ENCODE results near the gene NELL1. TPM values are rescaled to one million over a fixed set of nuclear protein-coding genes. Genes with fewer than 3 reads are reported as not detected.

The NELL1 gene
- total and polyA plus RNA-seq, 7 donors = 0.01 TPM; not detected in 6

DNA sequence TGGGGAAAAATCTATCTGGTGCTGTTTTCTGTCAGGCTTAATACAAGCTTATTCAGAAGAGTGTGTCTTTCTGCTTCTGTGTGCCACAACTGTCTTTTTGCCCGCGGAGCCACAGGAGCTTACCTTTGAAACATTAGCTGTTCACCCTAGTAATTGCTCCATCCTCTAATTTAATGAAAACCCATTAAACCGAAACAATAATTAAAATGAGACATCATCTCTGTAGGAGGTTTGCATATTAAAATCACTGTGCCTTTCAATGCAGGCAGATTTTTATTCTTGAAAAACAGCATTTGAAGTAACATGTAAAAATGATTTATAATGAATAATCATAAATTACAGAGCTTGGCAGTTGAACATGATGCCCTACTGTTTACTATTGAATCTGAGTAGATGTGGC, 102.3 kb downstream of the NELL1 start:
- ATAC-seq = no peak
- 64 to 72% (median 70%) methylated on average over 3 of the region's 3 CpGs for WGBS, 3 donors

DNA sequence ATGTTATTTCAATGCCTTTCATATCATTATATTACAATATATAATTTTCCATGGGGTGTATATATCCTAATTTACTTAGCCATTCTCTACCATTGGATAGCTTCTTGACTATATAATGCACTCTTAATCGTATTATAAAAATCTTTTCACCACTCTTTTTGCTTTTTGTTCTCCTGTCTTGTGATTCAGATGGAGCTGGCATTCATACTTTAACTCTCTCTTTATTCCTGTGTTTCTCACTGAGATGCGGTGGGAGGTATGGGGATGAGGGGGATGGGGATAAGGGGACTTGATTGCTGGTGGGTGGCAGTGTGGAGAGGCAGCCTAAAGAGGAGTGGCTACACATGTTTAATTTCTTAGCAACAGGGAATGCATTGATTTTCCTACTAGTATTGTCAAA, 105.9 kb downstream of the NELL1 start:
- Histone ChIP-seq H3K9me3 (no peaks in the 10 kb centered on the region), H3K4me1 (no peaks in the 10 kb centered on the region), H3K27ac (no peak overlapping the region), H3K4me3 (no peak overlapping the region), H3K36me3 (ENCODE audit: insufficient read depth in 1 of 2, low read depth in 1 of 2) (no peaks in the 10 kb centered on the region), H3K27me3 (ENCODE audit: insufficient read depth in 3 of 3, low read length in 2 of 3) (no peaks in the 10 kb centered on the region)
- intact Hi-C loops (cut with DNase I) = no loop called here
- ATAC-seq (no peak), DNase-seq (no peak)
- 67 to 73% (median 68%) methylated on average over 2 of the region's 2 CpGs for WGBS, 3 donors
- TF ChIP-seq, protein P1, sequence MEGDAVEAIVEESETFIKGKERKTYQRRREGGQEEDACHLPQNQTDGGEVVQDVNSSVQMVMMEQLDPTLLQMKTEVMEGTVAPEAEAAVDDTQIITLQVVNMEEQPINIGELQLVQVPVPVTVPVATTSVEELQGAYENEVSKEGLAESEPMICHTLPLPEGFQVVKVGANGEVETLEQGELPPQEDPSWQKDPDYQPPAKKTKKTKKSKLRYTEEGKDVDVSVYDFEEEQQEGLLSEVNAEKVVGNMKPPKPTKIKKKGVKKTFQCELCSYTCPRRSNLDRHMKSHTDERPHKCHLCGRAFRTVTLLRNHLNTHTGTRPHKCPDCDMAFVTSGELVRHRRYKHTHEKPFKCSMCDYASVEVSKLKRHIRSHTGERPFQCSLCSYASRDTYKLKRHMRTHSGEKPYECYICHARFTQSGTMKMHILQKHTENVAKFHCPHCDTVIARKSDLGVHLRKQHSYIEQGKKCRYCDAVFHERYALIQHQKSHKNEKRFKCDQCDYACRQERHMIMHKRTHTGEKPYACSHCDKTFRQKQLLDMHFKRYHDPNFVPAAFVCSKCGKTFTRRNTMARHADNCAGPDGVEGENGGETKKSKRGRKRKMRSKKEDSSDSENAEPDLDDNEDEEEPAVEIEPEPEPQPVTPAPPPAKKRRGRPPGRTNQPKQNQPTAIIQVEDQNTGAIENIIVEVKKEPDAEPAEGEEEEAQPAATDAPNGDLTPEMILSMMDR (IDR thresholded peaks at IDR 0.05) = no peak

More for the DNA sequence above, 102.3 kb downstream of the NELL1 start:
- TF ChIP-seq, protein P1 (IDR thresholded peaks at IDR 0.05) = no peak
- Histone ChIP-seq H3K27me3 (ENCODE audit: insufficient read depth in 3 of 3, low read length in 2 of 3) (no peaks in the 10 kb centered on the region), H3K36me3 (ENCODE audit: insufficient read depth in 1 of 2, low read depth in 1 of 2) (no peaks in the 10 kb centered on the region), H3K4me3 (no peak overlapping the region), H3K4me1 (no peaks in the 10 kb centered on the region), H3K27ac (no peak overlapping the region), H3K9me3 (no peaks in the 10 kb centered on the region)
- intact Hi-C loops (cut with DNase I) = no loop called here
- DNase-seq = no peak

DNA sequence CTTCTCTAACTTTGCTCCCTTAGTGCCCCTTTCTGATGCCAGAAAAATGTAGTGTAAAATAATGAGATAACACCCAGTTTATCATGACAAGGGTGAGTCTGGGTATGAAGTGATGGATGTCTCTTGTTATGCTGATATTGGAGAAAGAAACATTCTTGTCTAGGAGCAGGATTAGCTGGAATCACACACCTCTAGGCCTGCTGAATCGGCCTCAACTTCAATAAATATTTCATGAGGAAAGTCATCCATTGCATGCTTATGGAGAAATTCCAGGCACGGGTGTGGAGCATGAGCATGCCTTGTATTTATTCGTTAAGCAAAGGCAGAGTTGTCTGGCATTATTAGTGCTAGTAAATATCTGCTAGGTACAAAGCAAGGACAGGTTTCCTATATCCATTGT, 113.4 kb downstream of the NELL1 start:
- Histone ChIP-seq H3K4me3 (no peak overlapping the region), H3K9me3 (no peaks in the 10 kb centered on the region), H3K27me3 (ENCODE audit: insufficient read depth in 3 of 3, low read length in 2 of 3) (no peaks in the 10 kb centered on the region), H3K36me3 (ENCODE audit: insufficient read depth in 1 of 2, low read depth in 1 of 2) (no peaks in the 10 kb centered on the region), H3K4me1 (no peaks in the 10 kb centered on the region), H3K27ac (no peak overlapping the region)
- no peak for DNase-seq
- no peak for ATAC-seq
- WGBS, 3 donors = 60 to 69% (median 65%) methylated on average over 3 of the region's 3 CpGs
- TF ChIP-seq, protein P1 (IDR thresholded peaks at IDR 0.05) = no peak
- intact Hi-C loops (cut with DNase I) = no loop called here

DNA sequence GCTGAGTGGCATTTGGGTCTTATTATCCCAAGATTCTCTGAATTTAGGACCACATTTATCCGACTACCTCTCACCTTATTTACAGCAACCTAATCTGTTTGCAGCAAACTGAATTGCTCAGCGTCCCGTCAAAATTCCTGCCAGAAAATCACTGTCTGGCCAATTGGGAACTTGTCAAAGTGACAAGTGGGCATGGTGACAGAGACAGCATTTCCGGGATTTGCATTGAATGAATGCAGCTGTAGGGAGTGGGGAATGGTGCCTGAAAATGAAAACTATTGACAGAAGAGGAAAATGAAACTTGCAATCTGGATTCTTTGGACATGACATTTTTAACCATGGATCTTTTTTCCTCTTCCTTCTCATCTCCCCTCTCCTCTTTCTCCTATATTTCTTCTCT, 113.8 kb downstream of the NELL1 start:
- Histone ChIP-seq H3K27me3 (ENCODE audit: insufficient read depth in 3 of 3, low read length in 2 of 3) (no peaks in the 10 kb centered on the region), H3K9me3 (no peaks in the 10 kb centered on the region), H3K4me3 (no peak overlapping the region), H3K27ac (no peak overlapping the region), H3K36me3 (ENCODE audit: insufficient read depth in 1 of 2, low read depth in 1 of 2) (no peaks in the 10 kb centered on the region), H3K4me1 (no peaks in the 10 kb centered on the region)
- 61 to 72% (median 61%) methylated on average over 4 of the region's 4 CpGs for WGBS, 3 donors
- intact Hi-C loops (cut with DNase I) = no loop called here
- TF ChIP-seq, protein P1 (IDR thresholded peaks at IDR 0.05) = no peak
- no peak for ATAC-seq
- no peak for DNase-seq

DNA sequence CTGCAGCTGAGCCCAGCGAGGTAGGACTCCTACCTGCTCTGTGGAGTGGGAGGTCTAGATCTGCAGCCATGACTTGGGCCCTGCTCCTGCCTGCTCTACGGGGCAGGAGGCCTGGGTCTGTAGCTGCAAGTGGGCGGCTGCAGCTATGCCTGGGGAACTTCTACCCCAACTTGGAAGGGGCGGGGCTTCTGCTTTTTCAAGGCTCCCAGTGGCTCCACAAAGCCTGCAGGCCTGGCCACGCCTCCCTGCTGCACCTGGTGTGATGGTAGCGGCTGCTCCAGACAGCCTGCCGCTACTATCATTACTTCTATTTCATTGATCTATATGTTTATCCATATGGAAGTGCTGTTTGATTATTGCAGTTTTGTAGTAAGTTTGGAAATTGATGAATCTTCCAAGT, 121.2 kb downstream of the NELL1 start:
- no peak for ATAC-seq
- H3K4me3 ChIP-seq = no peak overlapping the region
- H3K36me3 ChIP-seq (ENCODE audit: insufficient read depth in 1 of 2, low read depth in 1 of 2) = no peaks in the 10 kb centered on the region

More for the DNA sequence above, 121.2 kb downstream of the NELL1 start:
- no peak overlapping the region for H3K27ac ChIP-seq
- H3K4me1 ChIP-seq = no peaks in the 10 kb centered on the region
- intact Hi-C loops (cut with DNase I) = no loop called here
- no peak for DNase-seq
- TF ChIP-seq, protein P1 (IDR thresholded peaks at IDR 0.05) = no peak
- H3K9me3 ChIP-seq = no peaks in the 10 kb centered on the region
- WGBS, 3 donors = 67 to 85% (median 78%) methylated on average over 6 to 7 of the region's 7 CpGs
- no peaks in the 10 kb centered on the region for H3K27me3 ChIP-seq (ENCODE audit: insufficient read depth in 3 of 3, low read length in 2 of 3)

All from psoas muscle (tissue), 8 donors.